ENCODE results near the gene POLL. TPM values are rescaled to one million over a fixed set of nuclear protein-coding genes. Genes with fewer than 3 reads are reported as not detected.
A peak's percentile ranks its signal among the peaks of the same experiment; 100 is the strongest.
"Not testable (repeated sequence)": the region's sequence is repeated elsewhere in the genome, so short reads cannot be mapped to it uniquely, and the experiment has no call there.

POLL gene
- 12.4 and 14.0 TPM in 2 replicates for total RNA-seq (2014; rRNA removed; shearing (Covaris generic))
- polyA plus RNA-seq (2015; cell fraction: cytosol; rRNA removed): 22.7 and 25.0 TPM in 2 replicates
- 71.9 and 80.4 TPM in 2 replicates for polyA plus RNA-seq (2015; cell fraction: nucleus; rRNA removed)

DNA sequence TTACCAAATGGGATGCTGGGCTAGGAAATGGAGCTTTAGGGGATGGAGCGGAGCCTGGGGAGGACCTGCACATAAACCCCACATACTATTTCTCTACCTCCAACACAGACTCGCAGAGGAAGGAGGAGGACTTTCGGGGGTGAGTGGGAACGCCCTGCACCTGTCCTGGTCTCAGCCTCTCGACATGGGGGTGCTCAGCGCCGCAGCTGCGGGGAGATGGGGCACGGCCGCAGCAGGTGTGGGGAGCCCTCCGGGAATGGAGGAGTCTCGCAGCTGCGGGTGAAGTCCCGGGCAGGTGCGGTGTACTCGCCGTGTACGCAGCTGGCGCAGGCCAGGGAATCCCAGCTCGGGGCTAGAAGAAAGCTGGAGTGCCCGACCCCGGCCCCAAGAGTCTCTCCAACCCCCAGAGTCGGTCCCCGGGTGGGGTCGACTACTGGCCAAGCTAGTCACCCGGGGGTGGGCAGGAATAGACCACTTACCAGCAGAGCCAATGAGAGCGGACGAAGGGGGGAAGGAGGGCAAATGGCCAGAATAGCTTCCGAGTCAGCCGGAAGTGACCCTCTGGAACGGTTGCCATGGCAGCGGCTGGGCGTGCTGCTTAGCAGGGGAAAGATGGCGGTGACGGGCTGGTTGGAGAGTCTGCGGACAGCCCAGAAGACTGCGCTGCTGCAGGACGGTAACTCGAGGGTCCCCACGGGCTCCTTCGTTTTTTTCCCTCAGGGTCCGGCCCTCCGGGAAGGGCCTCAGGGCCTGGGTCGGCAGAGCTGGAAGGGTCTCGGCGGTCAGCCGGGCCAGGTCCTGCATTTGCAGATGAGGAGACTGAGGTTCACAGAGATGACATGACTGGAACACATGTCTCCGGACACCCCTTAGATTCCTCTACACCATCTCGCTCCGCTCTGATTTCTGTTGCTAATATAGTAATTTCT, at the start of gene POLL, which contains the start of gene DPCD:
POLL (minus strand) TSS at position 533 of the 929 bp plus-strand sequence. CDS start 897 bp downstream, outside the sequence.
DPCD (plus strand) TSS at position 597 of the 929 bp plus-strand sequence; CDS start at position 613, 16 bp downstream.
- DNase-seq (ENCODE audit: low read depth): peak; percentile 92

DNA sequence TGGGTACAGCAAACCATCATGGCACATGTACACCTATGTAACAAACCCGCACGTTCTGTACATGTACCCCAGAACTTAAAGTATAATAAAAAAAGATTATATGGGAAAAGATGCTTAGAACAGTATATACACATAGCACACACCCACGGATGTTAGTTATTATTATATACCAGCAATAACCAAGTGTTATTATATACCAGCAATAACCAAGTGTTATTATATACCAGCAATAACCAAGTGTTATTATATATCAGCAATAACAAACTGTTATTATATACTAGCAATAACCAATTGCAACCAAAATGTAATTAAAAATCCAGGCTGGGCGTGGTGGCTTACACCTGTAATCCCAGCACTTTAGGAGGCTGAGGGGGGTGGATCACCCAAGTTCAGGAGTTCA, 45.5 kb upstream of the POLL start:
- DNase-seq (ENCODE audit: low read depth): not testable (repeated sequence)

DNA sequence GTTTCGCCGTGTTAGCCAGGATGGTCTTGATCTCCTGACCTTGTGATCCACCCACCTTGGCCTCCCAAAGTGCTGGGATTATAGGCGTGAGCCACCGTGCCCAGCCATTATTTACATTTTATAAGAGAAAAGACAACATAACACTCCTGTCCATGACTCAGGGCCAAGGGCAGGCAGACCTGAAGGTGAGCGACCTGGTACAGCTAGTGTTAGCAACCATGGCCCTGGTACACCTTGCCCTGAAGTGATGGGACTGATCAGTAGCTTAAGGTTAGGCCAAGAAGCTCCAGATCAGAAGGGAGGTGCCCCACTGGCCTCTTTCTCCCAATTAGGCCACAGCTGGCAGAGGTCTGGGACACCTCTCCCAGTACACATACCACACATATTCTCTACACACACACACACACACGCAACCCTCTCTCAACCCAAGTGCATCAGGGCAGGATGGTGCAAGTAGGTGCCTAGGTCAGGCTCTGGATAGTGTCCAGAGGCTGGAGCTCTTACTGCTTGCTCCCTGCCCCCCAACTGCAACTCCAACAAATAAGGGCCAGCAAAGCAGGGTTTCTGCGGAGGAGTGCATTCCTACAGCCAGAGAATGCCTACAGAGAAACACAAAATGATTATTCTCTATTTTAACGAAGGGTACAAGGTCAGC, 43.9 kb upstream of the POLL start:
- DNase-seq (ENCODE audit: low read depth): no peak

DNA sequence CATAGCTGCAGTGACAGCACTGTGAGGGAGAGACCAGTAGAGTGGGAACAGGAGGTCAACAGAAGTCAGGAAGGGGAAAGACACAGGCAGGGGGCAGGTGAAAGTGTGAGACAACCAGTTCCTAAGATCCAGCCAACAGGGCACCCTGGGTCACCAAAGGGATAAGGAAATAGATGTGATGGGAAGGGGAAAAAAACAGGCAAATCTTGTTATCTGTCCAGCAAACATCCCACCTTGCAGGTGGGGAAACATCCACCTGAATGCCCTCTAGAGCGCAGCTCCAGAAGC, 42.5 kb upstream of the POLL start:
- DNase-seq (ENCODE audit: low read depth): no peak

DNA sequence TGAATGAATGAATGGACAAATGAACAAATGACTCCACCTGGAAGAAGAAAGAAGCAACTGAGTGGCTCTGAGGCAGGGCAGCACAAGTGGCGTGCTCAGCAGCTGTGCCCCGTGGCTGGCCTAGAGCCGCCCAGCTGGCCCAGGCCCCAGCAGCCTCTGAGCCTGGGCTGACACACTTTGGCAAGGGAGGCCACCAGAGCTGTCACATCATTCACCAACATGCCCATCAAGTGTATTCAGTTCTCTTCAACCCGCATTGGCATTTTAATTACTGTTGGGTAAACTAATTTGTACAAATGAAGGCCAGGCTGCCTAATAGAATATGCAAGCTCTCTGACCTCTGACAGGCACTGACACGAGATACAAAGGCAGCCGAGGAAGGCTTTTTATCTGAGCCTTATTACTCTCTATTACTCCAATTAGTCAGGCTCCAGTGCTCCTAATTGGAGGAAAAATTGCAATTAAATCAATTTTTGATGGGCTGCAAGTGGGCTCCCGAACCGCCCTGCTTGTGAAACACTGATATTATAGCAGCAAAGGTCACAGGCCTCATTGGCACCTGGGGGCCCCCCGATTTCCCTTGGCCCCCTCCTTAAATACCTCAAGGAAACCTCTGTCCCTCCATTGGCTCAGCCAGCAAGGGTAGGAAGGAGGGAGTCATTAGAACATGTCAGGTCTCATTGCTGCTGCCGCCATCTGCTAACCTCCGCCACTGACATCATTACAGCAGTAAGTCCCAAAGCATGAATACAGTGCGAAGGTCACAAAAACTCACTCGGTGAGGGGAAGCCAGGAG, 42.0 kb upstream of the POLL start:
- no peak for DNase-seq (ENCODE audit: low read depth)

DNA sequence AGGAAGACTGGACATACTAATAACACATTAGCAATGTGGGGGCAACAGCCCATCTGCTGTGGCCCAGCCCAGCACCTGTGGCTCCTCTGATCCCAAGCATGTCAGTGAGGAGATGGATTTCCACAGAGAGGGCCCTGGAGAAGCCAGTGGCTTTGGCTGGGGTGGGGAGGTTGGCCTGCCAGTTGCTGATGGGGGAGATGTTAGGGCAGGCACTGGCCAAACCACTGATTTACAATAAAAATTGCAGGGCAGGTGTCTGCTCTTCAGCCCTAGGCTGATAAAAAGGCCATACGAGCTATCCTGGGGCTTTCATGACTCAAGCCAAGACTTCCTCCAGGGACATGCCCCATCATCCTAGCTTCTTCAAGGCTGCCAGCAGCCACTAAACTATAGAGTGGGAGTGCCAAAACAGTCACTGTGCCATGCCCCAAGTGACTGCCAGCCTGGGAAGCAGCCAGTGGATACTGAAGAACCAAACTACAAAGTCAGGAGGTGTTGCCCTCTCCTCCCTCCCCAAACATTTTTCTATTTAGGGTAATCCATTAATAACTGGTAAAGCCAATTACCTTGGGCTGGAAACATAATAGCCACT, 37.9 kb upstream of the POLL start:
- no peak for DNase-seq (ENCODE audit: low read depth)

DNA sequence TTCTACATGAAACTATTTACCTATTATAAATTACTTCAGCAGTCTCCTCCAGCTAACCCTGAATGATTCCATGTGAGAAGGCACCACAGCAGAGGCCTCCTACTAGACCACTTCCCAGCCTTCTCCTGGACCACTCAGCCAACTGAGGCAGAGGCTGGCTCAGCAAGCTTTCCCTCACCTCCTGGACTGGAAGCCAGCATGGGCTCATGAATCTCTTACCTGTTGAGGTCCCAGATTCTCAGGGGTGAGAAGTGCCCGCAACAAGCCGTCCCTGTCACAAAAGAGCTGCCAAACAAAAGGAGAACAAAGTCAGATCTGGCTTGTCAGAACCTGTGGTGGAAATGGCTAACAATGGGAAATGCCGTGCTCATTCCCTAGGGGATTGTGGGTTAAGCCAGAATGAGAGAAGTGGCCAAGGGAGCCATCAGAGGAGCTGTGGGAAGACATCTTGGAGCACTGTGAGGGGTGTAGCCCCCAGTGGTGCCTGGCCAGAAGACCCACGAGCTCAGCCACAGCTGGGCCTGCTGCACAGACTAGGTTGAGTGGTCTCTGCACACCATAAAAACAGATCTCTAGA, 36.6 kb upstream of the POLL start:
- DNase-seq (ENCODE audit: low read depth): no peak

DNA sequence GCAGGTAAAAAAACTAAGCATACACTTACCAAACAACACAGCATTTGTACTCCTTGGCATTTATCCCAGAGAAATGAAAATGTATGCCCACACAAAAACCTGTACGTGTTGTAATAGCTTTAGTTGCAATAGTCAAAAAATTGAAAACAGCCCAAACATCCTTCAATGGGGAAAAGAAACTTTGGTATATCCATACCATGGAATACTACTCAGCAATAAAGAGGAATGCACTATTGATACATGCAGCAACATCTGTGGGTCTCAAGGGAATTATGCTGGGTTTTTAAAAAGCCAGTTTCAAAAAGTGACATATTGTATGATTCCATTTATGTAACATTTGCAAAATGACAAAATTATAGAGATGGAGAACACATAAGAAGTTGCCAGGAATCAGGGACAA, 35.5 kb upstream of the POLL start:
- no peak for DNase-seq (ENCODE audit: low read depth)

DNA sequence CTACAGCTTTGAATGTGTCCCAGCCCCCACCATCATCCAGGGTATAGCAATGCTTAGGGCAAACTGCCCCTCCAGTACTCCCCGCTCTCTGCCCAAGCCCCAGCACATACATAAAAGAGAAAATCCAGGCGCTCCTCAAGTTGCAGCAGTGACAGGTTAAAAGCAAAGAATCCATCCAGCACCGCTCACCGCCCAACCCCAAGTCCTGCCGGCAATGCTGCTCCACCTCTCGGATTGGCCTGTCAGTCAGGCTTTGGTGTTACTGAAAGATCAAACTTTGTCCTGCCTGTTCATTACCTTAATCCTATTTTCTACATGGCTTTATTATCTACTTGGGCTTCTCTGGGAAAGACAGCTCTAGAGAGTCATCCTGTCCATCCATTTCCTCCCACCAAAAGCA, 31.9 kb upstream of the POLL start:
- no peak for DNase-seq (ENCODE audit: low read depth)

DNA sequence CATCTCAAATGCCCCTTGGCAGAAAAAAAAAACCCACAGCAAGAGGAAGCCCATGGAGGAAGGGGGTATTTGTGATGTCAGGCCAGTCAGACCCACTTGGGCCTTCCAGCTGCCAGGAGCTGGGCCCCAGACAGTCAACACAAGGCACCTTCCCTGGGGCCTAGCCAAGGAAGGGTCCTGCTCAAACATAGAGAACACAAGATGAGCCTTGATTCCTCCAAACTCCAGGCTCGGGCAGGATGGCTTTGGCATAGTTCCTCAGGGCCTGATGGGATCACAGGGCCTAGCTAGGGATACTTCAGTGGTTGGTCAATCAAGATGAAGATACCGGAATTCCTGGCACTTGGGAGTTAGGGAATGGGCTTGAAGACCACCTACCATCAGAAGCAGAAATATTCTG, 30.8 kb upstream of the POLL start:
- DNase-seq (ENCODE audit: low read depth): no peak

DNA sequence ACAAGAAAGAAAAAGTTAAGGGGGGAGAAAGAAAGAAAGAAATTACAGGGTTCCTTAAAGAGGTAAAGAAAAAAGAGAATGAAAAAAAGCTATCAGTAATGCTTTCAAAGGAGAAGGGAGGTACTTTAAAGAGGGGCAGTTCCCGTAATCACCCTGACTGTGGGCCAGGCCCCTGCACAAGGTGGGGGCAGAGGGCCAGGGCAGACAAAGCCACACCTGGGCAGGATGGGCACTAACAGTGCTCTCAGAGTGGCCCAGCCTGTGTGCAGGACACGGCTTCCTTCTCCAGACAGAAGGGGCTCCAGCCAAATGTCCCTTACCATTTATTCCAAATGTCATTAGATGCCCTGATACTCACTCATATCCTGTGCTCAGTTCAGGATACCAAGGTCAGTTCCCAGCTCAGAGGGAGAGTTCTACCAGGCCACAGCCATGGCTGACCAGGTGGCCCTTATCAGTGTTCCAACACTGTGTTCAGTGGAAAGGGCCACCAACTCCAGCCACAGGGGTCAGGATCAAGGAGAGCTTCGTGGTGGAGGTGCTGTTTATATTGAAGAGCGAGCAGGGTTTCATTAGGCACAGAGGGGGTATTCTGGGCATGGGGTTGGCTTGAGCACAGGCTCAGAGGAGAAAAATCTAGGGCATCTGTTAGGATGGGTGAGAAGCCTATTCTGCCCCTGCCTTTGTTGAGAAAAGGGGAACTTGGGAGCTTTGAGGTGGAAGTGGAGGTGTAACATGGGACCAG, 29.9 kb upstream of the POLL start:
- DNase-seq (ENCODE audit: low read depth): no peak

DNA sequence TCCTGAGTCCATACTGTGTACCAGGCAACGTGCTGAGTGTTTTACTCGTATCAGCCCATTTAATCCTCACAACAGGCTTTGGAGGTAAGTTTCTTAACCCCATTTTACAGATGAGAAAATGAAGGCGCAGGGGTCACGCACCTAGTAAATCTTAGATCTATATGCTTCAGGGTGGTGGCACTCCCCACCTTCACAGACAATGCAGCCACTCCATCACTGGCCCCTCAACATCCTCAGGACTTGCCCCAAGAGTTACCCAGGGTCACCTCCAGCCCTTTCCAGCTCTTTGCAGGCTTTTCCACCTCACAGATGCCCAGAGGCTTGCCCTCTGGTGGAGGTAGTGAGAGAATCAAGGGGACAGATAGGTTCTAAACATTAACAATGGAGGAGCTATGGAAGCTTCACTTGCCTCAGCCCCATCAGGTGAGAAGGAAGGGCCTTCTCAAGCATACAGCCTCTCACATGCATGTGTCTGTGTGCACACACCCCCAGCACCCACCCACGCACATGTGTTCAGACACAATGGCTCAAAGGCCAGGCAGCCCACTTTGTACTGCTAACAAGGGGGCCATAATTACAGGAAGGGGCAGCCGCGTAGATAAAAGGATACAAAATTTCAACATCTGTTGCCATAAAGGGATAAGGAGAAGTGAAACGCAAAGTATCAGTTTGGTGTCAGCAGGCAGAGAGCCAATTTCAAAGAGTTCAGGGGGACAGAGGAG, 29.2 kb upstream of the POLL start:
- DNase-seq (ENCODE audit: low read depth): no peak

DNA sequence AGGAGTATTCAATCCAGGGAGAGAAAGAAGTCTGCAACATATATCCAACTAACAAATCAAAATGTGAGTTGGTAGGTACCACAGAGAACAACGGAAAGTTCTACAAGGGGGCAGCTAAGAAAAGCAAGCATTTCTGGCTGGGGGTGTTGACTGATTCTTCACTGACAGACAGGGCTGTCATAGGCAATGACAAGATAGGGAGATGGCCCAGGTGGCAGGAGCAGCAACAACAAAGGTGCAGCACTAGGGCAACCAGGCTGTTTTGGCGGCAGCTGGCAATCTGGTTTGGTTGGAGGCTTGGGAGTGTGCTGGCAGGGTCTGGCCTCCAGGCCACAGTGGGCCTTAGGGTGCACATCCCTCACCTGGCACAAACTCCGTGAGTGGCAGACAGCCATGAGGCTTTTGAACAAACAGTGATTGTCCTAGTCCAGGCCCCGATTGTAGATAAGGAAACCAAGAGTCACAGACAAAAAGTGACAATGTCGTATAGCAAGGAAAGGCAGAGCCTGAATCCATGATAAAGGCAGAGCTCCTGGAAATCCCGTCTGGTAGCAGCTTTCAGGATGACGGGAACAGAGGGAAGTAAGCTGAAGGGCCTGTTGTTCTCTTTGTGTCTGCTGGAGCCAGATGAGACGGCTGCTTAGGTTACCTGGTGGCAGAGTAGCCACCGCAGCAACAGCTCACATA, 28.5 kb upstream of the POLL start:
- DNase-seq (ENCODE audit: low read depth): no peak

DNA sequence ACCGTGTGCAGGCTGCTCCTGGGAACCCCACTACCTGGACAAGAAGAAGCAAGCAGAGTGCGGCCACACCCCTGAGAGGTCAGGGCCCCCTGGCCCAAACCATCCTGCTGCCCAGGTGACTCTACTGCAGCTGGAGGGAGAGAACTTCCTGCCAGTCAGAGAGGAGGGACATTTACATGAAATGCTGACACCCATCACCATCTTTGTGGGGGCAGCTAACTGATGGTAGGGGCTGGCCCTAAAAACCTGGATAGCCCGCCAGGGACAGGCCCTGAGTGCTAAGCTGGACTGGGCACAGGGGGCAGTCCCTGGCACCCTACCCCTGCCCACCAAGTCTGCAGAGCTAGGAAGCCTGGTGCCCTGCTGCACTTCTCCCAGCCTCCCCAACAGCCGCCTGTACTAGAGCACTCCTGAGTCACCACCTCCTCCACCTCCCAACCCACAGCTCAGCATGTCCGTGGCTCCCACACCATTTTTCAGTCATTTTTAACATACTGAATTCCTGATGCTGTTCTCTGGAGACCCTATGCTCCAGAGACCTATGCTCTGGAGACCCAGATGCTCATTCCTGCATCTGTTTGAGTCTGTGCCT, 27.6 kb upstream of the POLL start:
- DNase-seq (ENCODE audit: low read depth): no peak

DNA sequence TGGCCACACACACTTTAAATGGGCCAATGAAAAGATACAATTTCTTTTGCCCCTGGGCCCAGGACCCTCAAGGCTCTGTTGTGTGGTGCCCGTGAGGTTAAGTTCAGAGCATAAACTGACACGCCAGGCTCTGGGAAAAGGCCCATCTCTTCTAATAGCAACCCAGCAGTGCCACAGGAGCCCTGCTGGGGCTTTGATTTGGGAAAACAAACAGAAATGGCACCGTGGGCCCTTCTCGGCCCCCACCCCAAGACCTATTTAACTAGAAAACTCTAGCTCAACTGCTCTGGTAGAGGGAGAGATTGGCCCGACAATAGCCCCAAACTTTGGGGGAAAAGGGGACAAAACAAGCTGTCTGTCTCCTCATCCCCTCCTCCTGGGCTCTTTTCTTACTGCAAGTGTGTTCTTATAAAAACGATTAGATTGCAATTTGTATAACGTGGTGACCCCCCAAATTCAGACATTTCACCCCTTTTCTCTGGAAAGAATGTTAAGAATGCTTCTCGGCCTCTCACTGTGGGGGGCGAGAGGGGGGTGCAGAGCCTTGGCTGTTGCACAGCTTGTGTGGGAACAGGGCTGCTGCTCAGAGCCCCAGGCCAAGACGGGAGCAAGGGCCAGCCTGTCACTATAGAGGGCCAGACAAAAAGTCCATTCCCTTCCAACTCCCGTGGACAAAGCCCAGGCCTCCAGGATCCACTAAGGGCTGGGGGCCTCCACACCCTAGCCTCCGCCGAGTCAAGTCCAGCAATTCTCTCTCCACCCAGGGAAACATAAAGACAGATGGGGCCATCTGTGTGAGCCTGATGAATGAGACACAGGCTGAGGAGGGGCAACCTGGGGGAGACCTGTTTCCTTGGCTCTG, 26.8 kb upstream of the POLL start:
- DNase-seq (ENCODE audit: low read depth): no peak

DNA sequence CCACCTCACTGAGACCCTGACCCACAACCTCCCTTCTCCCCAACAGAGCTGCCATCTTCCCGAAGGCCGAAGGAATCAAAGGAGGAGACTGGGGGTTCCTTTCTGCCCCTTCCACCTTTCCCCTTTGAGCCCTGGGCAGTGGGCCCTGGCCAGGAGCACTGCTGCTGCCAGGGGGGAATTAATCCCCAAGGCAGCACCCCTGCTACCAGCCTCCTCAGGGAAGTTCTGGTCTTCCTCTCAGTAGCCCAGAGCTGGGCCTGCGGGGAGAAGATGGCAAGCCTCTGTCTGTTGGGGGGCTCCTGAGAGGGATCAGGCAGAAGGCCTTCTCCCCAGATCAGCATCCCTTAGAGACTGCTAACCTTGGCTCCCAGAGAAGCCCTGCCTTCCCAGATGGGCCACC, 25.6 kb upstream of the POLL start:
- DNase-seq (ENCODE audit: low read depth): no peak

DNA sequence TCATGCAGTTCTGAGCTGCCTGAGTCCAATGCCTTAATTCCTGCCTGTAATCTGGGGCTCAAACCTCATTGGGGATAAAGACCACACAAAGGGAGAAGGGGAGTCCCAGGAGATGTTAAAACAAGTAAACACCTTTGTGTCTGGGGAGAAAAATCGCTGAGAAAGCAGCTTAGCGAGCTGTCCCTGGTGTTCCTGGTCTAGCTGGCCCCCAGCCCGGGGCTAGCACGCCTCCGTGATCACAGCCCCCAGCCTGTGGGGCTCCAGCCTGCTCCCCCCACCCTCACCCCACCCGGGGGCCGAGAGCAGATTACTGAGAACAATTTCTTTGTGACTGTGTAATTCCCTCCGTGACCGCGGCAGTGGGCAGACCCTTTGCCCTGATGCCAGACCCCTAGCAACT, 24.8 kb upstream of the POLL start:
- no peak for DNase-seq (ENCODE audit: low read depth)

DNA sequence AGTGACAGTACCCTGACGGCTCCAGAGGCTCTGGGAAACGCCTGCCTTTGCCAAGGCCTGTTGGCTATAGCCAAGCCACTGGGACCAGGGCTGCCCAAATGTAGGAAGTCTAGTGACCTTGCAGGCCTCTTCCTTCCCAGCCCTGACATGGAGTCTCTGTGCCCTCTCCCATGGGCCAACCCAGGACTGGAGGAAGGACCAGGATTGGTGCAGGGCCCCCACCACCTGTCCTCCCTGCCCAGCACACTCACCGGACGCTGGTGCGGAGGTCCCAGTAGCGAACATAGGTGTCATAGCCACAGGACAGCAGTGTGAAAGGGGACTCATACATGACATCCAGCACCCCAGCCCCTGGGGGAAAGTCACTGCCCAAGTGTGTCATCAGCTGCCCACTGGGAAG, 24.0 kb upstream of the POLL start:
- no peak for DNase-seq (ENCODE audit: low read depth)

Data from HT1080 (cell line).